GM12875 (cell line): Measurements from ENCODE around the gene NAPG.

Source experiments
- H3K4me3 ChIP-seq: one replicate; pipeline ENCODE4 v1.5.1; 2011; ENCODE audit warnings: low read depth, low read length, control low read depth
- CTCF ChIP-seq: IDR thresholded peaks from 2 replicates; pipeline ENCODE4 v1.5.1; 2011; ENCODE audit warnings: low read depth, mild to moderate bottlenecking, control low read depth, inconsistent platforms, low read length, moderate library complexity, borderline replicate concordance; ENCODE audit not compliant: insufficient read depth

NAPG gene

GRCh38 chr18:10525697-10526560 is at the start of gene NAPG:
Gene NAPG (plus strand): TSS chr18:10526027. CDS start chr18:10526103, 76 bp downstream.
- peak within 1 kb of the TSS; percentile 95 for H3K4me3 ChIP-seq
- no peak for TF ChIP-seq CTCF

- no peak for TF ChIP-seq CTCF
- no peak overlapping the region for H3K4me3 ChIP-seq
Measured at GRCh38 chr18:10476338-10476791, 49.5 kb upstream of the NAPG start.

GRCh38 chr18:10477121-10477862 is 48.5 kb upstream of the NAPG start:
- H3K4me3 ChIP-seq = no peak overlapping the region
- no peak for TF ChIP-seq CTCF

- H3K4me3 ChIP-seq = no peak overlapping the region
- TF ChIP-seq CTCF = no peak
Measured at GRCh38 chr18:10477863-10478260, 48.0 kb upstream of the NAPG start.

GRCh38 chr18:10481831-10482230 is 44.0 kb upstream of the NAPG start:
- H3K4me3 ChIP-seq = no peak overlapping the region

GRCh38 chr18:10482363-10482984 is 43.4 kb upstream of the NAPG start:
- H3K4me3 ChIP-seq = no peak overlapping the region
- 0 out of 2 replicates have a peak, but pooled peaks have one; percentile 14 for TF ChIP-seq CTCF

More at GRCh38 chr18:10481831-10482230, 44.0 kb upstream of the NAPG start:
- TF ChIP-seq CTCF = no peak
